ENCODE results near the gene NFATC2.

NFATC2 gene

GRCh38 chr20:51396365-51396909, 146.1 kb downstream of the NFATC2 start:
- DNase-seq (ENCODE audit: low read depth in 2 of 2): no peak

DNA sequence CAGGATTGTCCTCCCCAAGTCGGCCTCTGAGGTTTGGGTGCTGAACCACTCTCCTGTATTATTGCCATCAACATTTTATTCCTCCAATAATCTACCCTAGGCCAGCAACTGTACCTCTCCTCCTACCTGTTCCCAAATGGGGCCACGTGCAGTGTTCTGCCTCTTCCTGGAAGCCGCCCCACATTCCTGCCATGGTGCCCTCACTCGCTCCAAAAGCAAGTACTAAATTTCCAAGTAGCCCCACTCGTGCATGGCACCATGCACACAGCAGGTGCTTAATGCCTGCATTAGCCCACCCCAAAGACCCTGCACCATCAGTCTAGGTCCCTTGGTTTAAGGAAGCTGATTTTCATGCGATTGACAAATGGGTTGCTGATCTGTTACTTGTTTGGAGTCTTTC, 147.8 kb downstream of the NFATC2 start:
- no peak for DNase-seq (ENCODE audit: low read depth in 2 of 2)

DNA sequence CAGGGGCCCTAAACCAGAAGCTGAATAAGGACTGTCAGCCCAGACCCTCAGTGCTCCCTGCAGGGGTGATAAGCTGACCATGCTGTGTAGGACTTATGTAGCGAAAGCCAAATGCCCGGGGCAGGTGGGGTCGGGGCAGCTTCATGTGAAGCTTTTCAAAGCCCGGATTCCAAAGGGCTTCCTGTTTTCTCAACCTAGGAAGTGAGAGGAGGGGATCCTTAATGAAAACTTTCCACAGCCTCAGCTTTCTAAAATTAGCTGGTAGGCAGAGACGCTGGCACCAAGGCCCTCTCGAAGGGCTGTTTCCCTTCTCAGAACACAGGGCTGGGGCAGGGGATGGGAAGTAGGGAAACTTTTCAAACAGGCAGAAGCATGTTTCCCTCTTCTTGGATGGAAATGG, 148.9 kb downstream of the NFATC2 start:
- DNase-seq (ENCODE audit: low read depth in 2 of 2): no peak

- DNase-seq (ENCODE audit: low read depth in 2 of 2): no peak
These were observed 149.8 kb downstream of the NFATC2 start for GRCh38 chr20:51392614-51393186.

- DNase-seq (ENCODE audit: low read depth in 2 of 2): no peak
These were observed 150.6 kb downstream of the NFATC2 start for GRCh38 chr20:51391926-51392325.

DNA sequence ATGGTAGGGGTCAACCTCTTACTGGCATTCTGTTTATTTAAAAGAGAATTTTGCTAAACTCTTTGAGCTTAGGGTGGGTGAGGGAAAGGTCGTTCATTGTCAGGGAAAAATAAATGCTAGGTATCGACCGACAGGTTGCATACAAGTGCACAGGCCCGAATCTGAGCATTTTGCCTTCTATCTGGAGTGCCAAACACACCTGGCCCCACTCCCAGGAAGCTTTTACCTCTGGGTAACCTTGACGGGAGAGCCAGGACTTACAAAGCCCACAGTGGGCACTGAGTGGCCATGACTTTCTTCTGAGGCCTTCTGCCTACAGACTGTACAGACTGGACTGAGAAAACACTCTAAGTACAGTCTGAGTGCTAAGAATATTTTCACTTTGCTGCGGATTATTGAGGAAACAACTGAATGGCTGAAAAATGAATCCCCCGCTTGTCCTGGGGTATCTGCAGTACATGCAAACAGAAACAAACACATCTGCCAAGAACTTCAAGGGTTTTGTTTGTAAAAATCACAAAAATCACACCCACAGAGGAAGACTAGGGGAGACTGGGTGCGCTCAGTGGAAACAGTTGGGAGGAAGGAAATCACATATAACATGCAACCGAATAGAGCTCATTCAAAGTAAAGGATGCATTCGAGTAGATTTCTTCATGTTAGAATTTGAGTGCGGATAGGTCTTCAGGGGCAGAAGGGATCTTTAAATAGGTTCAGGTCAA, 152.8 kb downstream of the NFATC2 start:
- no peak for DNase-seq (ENCODE audit: low read depth in 2 of 2)

GRCh38 chr20:51388756-51389542, 153.6 kb downstream of the NFATC2 start:
- DNase-seq (ENCODE audit: low read depth in 2 of 2): no peak

- DNase-seq (ENCODE audit: low read depth in 2 of 2): no peak
These were observed 154.3 kb downstream of the NFATC2 start for GRCh38 chr20:51388227-51388626.

DNA sequence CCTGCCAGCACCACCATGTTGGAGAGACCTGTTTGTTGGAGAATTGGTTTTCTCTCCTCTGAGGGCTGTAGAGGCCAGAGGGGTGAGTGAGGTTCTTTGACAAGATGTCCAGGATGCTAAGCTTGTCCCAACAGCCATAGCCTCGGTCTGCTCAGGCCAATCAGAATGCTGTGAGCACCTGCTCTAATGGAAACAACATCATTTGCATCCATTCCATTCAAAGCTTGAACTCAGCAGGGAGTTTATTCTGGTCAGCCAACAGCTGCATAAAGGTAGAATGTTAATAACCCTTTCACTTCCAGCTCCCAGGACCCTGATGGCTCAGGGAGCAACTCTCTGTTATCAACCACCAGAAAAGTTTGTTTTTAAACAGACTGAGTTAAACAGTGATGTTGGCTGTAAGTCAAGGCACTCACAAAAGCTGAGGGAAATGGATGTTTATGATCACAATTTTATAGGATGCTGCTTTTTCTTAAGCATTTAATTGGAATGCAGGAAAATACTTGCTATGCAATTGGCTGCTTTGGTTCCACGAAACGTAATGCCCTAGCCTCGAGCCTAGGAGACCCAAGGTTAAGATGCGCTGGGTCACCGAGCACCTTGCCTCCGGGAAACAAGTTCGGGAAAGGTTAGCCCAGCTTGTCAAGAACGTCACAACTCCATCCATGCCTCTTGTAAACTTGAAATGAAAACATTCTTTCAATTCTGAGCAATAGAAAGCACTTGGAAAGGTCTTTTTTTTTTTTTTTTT, 155.2 kb downstream of the NFATC2 start:
- no peak for DNase-seq (ENCODE audit: low read depth in 2 of 2)

DNA sequence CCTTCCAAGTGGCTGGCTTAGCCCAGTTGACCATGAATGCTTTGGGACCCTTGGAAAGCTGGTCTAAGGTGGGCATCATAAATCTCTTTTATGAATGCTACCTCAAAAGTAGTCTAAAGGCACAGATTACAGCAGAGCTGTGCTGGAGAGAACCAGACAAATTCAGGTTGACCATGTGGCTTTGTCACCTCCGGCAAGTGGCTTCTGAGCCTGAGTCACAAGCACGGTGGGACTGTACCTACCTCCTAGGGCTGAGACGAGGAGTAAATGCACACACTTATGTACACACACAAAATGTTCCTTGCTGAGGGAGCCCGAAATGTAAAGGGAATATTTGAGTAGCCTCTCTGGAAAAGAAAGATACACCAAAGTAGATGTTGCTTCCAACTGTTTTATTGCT, 155.9 kb downstream of the NFATC2 start:
- DNase-seq (ENCODE audit: low read depth in 2 of 2): no peak

DNA sequence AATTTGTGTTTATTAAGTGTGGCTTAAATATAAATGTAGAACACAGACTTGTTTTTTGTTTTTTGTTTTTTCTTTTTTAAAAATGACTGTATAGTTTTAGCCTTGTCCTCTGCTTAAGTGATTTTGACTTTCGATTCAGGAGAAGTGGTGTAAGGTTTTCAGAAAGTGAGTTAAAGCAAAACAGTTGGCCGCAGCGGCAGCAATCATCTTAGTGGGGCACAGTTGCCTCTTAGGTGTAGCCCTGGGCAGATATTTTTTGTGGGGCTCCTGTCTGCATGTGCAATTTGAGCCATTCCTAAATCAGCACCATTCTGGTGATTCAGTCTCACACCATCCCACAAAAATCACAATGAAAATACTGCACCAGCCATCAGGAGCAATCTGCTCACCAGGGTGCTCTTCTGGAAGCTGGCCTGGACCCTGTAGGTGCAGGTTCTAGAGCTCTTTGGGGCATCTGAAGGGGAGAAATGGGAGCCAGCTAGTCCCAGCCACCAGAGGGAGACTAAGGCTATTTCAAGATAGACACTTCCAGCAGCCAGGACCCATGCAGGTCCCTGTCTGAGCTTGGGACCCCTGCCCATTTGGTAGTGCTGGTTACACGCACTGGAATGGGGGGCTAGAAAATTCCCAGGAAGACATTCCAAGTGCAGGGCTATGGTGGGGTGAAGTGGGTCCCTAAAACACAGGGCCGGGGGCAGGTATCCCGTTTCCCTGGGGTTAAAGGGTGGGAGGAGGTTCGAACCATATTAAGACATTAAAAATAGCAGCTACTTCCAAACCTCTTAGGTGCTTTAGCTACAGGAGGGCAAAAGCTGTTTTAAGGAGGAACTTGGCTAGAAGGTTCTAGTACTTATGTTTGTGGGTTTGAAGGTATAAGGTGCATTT, 156.6 kb downstream of the NFATC2 start:
- no peak for DNase-seq (ENCODE audit: low read depth in 2 of 2)

DNA sequence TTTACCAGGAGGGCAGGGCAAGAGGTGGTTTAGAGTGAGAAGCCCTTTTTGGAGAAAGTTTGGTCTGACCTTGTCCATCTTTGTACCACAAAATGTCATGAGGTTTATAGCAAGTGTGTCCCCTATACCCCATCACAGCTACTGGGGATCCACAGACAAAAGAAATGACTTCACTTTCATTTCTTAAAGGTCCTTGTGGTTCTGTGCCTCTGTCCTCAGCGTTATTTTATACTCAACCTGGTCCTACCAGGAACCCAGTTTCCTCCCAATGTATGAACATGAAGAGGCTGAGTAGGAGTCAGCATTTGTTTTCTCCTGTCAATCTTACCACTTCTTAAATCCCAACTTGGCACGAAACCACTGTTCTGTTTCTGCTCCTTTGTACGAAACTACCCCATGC, 157.6 kb downstream of the NFATC2 start:
- DNase-seq (ENCODE audit: low read depth in 2 of 2): no peak

DNA sequence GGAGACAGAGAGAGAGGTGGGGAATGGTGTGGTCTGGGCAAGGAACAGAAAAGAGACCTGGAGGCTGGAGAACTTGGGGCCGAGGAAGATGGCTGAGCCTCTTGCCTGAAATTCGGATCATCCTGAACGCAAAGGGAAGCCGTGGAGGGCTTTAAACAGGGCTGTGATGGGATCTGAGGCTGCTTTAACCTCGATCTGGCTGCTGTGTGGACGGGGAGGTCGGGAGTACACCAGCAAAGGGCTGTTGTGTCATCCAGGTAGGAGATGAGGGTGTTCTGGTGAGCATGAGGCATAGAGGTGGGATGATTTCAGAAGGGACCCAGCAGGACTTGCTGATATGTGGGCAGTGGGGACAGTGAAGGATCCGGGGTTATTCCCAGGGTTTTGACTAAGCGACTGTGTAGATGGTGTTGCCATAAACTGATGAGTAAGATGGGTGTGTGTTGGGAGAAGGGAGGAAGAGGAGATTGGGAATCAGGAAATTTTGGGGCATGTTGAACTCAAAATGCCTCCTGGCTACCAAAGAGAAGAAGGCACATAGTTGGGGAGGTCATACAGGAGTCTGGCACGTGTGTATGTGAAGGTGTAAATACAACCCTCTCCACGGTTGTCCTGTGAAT, 158.5 kb downstream of the NFATC2 start:
- DNase-seq (ENCODE audit: low read depth in 2 of 2): no peak

GRCh38 chr20:51382986-51383821, 159.3 kb downstream of the NFATC2 start:
- DNase-seq (ENCODE audit: low read depth in 2 of 2): no peak

DNA sequence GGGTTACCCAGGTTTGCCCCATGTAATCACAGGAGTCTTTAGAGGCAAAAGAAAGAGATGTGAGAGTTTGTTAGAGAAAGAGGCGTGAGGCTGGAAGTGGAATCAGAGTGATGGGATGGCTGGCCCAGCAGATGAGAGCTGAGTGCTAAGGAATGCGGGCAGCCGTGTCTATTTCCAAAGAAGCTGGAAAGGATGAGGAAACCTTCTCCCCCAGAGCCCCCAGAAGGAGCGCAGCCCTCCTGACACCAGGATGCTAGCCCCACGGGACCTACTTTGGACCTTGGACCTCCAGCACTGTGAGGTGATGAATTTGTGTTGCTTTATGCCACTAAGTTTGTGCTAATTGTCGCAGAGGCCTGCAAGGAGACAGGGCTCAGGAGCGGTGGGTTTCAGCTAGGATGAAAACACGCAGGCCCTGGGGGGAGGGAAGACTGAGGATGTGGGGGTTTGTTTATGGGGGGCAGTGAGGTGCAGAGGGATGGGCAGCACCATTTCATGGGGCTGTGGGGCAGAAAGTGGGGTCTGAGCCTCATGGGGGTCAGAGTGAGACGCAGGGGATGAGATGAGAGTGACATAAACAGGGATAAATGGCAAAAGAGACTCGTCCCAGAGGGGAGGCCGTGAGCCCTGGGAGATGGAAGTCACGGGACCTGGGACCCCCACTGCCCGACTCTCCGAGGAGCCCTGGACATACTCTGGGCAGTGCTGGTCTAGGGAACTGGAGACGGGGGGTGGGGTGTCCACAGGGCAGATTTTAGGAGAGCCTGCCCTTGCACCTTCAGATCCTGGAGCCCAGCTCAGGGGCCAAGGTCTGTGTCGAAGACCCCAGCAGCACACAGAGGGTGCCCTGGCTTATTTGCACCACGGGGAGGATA, 160.2 kb downstream of the NFATC2 start:
- no peak for DNase-seq (ENCODE audit: low read depth in 2 of 2)

DNA sequence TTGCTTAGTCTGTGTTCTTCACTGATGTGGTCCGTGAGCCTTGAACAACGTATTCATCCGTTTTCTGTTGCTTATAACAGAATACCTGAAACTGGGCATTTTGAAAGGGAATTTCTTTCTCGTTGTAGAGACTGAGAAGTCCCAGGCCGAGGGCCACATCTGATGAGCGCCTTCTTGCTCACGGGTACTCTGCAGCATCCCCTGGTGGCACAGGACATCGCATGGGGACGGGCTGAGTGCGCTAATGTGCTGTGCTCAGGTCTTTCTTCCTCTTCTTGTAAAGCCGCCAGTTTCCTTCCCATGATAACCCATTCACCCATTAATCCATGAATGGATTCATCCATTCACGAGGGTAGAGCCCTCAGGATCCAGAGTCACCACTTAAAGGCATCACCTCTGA, 161.0 kb downstream of the NFATC2 start:
- DNase-seq (ENCODE audit: low read depth in 2 of 2): no peak

DNA sequence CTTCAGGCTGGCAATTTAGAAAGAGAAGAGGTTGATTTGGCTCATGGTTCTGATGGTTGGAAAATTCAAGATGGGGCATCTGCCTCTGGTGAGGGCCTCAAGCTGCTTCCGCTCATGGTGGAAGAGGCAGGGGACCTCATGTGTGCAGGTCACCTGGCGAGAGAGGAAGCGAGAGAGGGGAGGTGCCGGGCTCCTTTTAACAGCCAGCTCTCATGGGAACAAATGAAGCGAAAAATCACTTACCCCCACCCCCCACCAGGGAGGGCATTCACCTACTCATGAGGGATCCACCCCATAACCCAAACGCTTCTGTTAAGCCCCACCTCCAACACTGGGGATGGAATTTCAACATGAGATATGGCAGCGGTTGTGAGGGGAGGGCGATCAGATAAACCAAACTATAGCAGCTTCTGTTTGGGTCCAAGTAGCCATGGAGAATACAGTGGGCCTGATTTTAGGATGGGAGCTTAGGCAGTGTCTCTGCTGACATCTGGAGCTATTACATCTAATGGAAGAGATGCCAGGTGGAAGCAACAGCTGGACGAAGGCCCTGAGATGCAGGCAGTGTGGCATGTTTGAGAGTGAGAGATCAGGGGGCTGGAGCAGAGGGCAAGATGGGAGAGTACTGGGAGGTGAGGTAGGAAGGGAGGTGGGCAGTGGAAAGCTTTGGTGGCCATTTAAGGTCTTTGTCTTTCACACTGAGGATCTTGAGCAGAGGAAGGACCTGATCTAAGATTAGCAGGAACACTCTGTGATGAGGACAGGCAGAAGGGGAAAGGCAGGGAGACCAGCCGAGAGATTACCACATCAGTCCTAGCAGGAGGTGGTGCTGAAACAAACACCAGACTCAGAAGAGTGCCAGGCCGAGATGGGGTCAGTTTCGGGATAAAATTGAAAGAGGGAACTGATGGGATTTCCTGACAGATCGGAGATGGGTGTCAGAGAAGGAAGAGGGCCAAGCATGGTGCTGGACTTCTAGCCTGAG, 161.8 kb downstream of the NFATC2 start:
- DNase-seq (ENCODE audit: low read depth in 2 of 2): no peak

Data from stimulated activated CD4-positive, alpha-beta T cell treated with anti-CD3 and anti-CD28 coated beads, Interleukin-1b, Interleukin-23, amount 100 ng/mL, for 4 hours (primary cell).